ENCODE data around the gene TMTC2.

The TMTC2 gene

GRCh38 chr12:82896277-82896676 is 209.6 kb downstream of the TMTC2 start:
- no peak overlapping the region for H3K4me3 ChIP-seq (ENCODE audit: low read depth, low read length)
- DNase-seq, result no peak
- H3K9me3 ChIP-seq (ENCODE audit: severe bottlenecking), result no peaks in the 10 kb centered on the region
- no peaks in the 10 kb centered on the region for H3K36me3 ChIP-seq
- no peaks in the 10 kb centered on the region for H3K27me3 ChIP-seq (ENCODE audit: insufficient read depth, low read depth, severe bottlenecking)
- no peak overlapping the region for H3K27ac ChIP-seq
- TF ChIP-seq, protein P1, sequence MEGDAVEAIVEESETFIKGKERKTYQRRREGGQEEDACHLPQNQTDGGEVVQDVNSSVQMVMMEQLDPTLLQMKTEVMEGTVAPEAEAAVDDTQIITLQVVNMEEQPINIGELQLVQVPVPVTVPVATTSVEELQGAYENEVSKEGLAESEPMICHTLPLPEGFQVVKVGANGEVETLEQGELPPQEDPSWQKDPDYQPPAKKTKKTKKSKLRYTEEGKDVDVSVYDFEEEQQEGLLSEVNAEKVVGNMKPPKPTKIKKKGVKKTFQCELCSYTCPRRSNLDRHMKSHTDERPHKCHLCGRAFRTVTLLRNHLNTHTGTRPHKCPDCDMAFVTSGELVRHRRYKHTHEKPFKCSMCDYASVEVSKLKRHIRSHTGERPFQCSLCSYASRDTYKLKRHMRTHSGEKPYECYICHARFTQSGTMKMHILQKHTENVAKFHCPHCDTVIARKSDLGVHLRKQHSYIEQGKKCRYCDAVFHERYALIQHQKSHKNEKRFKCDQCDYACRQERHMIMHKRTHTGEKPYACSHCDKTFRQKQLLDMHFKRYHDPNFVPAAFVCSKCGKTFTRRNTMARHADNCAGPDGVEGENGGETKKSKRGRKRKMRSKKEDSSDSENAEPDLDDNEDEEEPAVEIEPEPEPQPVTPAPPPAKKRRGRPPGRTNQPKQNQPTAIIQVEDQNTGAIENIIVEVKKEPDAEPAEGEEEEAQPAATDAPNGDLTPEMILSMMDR (IDR thresholded peaks at IDR 0.05; ENCODE audit: low read depth, low read length), result no peak

DNA sequence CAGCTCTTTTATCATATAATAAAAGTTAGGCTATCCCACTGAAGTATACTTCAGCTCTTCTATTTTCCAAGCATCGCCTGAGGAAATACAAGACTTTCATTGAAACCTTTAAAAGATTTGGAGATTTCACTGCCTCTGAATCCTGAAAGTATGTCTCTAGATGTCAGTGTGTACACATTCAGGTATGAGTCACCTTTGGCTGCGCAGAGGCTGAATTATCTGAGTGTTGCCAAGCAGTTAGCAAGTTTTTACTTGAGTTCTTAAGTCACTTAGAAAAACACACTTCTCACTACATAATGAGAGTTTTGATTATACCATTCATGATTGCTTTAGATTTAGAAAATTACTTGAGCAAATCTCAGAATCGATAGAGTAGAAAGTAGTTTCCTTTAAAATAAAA is 210.3 kb downstream of the TMTC2 start:
- Histone ChIP-seq H3K27me3 (ENCODE audit: insufficient read depth, low read depth, severe bottlenecking) (no peaks in the 10 kb centered on the region), H3K9me3 (ENCODE audit: severe bottlenecking) (no peaks in the 10 kb centered on the region), H3K4me3 (ENCODE audit: low read depth, low read length) (no peak overlapping the region), H3K27ac (no peak overlapping the region), H3K36me3 (no peaks in the 10 kb centered on the region)
- DNase-seq, result no peak
- TF ChIP-seq, protein P1 (IDR thresholded peaks at IDR 0.05; ENCODE audit: low read depth, low read length), result no peak

DNA sequence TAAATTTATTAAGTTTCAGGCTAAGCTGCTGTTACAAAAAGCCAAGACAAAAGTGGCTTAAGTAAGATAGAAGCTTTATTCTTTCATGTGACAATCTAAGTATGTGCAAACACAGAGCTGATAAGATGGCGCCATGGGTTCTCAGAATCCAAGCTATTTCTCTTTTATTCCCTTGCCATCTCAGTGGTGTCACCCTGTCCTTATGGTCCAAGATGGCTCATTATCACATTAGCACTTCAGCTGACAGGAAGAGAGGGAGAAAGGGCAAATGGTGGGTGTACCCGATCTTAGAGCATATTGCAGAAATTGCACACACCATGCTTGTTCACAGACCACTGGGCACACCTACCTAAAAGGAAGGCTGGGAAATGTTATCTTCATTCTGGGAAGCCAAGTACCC is 211.7 kb downstream of the TMTC2 start:
- Histone ChIP-seq H3K27me3 (ENCODE audit: insufficient read depth, low read depth, severe bottlenecking) (no peaks in the 10 kb centered on the region), H3K9me3 (ENCODE audit: severe bottlenecking) (no peaks in the 10 kb centered on the region), H3K4me3 (ENCODE audit: low read depth, low read length) (no peak overlapping the region), H3K27ac (no peak overlapping the region), H3K36me3 (no peaks in the 10 kb centered on the region)
- TF ChIP-seq, protein P1 (IDR thresholded peaks at IDR 0.05; ENCODE audit: low read depth, low read length), result no peak
- no peak for DNase-seq

DNA sequence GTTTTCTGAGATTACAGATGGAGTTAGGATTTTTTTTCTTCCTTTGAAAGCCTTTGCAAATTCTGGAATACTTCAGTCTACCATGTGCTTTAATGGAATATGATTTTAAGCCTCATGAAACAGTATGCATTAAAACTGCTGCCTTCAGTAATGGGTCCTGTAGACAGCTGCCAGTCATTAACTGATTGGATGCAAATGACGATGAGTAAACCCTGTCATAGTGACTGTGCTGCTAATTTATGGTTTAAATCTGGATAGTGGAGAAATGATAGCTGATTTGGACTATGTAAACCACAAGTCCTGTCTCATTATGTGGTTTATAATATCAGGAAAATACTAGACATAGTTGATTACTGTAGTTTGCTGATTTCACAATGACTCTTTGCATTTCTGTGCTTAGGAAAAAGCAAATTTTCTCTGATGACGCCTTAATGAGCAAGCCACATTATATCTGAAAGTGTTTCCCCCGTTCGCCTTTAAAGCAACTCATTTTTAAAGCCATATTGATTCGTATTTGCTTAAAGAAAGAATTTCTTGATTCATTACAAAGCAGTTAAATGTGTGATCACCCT is 217.6 kb downstream of the TMTC2 start:
- Histone ChIP-seq H3K9me3 (ENCODE audit: severe bottlenecking) (no peaks in the 10 kb centered on the region), H3K27ac (no peak overlapping the region), H3K4me3 (ENCODE audit: low read depth, low read length) (no peak overlapping the region), H3K36me3 (no peaks in the 10 kb centered on the region), H3K27me3 (ENCODE audit: insufficient read depth, low read depth, severe bottlenecking) (no peaks in the 10 kb centered on the region)
- DNase-seq, result no peak
- TF ChIP-seq, protein P1 (IDR thresholded peaks at IDR 0.05; ENCODE audit: low read depth, low read length), result no peak

DNA sequence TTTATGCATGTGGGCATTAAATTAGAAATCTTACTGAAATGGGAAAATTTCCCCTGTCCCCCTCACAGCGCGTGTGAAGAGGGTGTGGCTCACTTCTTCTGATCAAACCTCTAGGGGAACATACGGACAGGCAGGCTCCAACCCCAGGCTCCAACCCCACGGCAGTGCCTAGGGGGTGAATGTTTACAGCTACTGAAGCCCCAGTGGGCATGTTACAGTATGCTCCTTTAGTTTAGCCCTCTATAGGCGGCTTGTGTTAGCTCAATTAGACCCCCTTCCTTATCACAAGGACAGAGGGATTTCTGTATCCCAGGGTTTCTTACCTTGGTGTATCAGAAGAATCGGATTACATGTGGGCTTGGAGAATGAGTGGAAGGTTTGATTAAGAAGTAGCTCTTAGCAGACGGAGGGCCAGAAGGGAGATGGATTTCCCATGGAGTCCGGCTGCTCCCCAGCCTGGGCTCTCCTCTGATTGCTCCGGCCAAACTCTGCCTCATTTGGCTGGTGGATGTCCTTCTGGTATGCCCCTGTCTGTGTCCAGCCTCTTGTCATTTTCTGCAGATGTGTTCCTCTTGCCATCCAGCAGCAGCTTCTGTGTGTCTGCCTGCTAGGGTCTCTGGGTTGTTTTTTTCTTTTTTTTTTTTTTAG is 223.7 kb downstream of the TMTC2 start:
- peak; percentile 57 for DNase-seq
- no peaks in the 10 kb centered on the region for H3K36me3 ChIP-seq
- 0 out of 2 replicates have a peak overlapping the region, but pooled peaks have one; percentile 16 for H3K27ac ChIP-seq
- TF ChIP-seq, protein P1 (IDR thresholded peaks at IDR 0.05; ENCODE audit: low read depth, low read length), result peak; percentile 20; the same call in 1 of the 2 replicates
- no peaks in the 10 kb centered on the region for H3K27me3 ChIP-seq (ENCODE audit: insufficient read depth, low read depth, severe bottlenecking)
- H3K4me3 ChIP-seq (ENCODE audit: low read depth, low read length), result no peak overlapping the region
- H3K9me3 ChIP-seq (ENCODE audit: severe bottlenecking), result no peaks in the 10 kb centered on the region

- H3K36me3 ChIP-seq, result no peaks in the 10 kb centered on the region
- no peaks in the 10 kb centered on the region for H3K9me3 ChIP-seq (ENCODE audit: severe bottlenecking)
- TF ChIP-seq, protein P1 (IDR thresholded peaks at IDR 0.05; ENCODE audit: low read depth, low read length), result no peak
- no peak overlapping the region for H3K27ac ChIP-seq
- H3K27me3 ChIP-seq (ENCODE audit: insufficient read depth, low read depth, severe bottlenecking), result no peaks in the 10 kb centered on the region
- no peak for DNase-seq
- H3K4me3 ChIP-seq (ENCODE audit: low read depth, low read length), result no peak overlapping the region
Measured at GRCh38 chr12:82912406-82912805, 225.7 kb downstream of the TMTC2 start.

Measured in WERI-Rb-1 (cell line).